Transverse colon (tissue), 4 donors: ENCODE results near the gene PLOD2. TPM values are rescaled to one million over a fixed set of nuclear protein-coding genes. Genes with fewer than 3 reads are reported as not detected.
"Not testable (repeated sequence)": the region's sequence is repeated elsewhere in the genome, so short reads cannot be mapped to it uniquely, and the experiment has no call there.

ENCODE experiments used
- DNase-seq: peaks from one replicate; pipeline ENCODE4 v3.0.0-alpha.2; 2019
- H3K27ac ChIP-seq, 4 donors: fragments of 200-600 bp; sonication (generic); 2 replicates each; pipeline ENCODE4 v1.5.1; 2016 to 2018; ENCODE audit warnings: inconsistent platforms in 4 of 4
- H3K27me3 ChIP-seq: fragments of 200-600 bp; sonication (generic); 2 replicates; pipeline ENCODE4 v1.5.1; 2017; ENCODE audit warnings: inconsistent platforms
- H3K36me3 ChIP-seq, 4 donors: fragments of 200-600 bp; sonication (generic); 2 replicates each; pipeline ENCODE4 v1.5.1; 2017 to 2019; ENCODE audit warnings: inconsistent platforms in 4 of 4
- H3K4me1 ChIP-seq, 4 donors: fragments of 200-600 bp; sonication (generic); 2 replicates each; pipeline ENCODE4 v1.5.1; 2017 to 2020; ENCODE audit warnings: inconsistent platforms in 4 of 4
- H3K4me3 ChIP-seq, 4 donors: fragments of 200-600 bp; sonication (generic); 1 replicate in 1 of 4; 2 replicates in 3 of 4; pipeline versions ENCODE4 v1.5.1 to v1.6.1; 2017 to 2019; ENCODE audit warnings: inconsistent platforms in 4 of 4
- H3K9me3 ChIP-seq, 2 donors: fragments of 200-600 bp; sonication (generic); 2 replicates each; pipeline ENCODE4 v1.5.1; 2017 to 2019; ENCODE audit warnings: inconsistent platforms in 2 of 2
- EP300 ChIP-seq: sonication (generic); formaldehyde crosslinking; IDR thresholded peaks from one replicate; pipeline ENCODE4 v1.6.1; 2017; ENCODE audit warnings: antibody characterized with exemption, low read depth
- POLR2A ChIP-seq: fragments of 450-650 bp; IDR thresholded peaks from one replicate; pipeline ENCODE4 v1.6.1; 2016; ENCODE audit warnings: antibody characterized with exemption, mild to moderate bottlenecking, moderate library complexity
- POLR2AphosphoS5 ChIP-seq, 3 donors: sonication (generic); formaldehyde crosslinking; IDR thresholded peaks; one replicate each; pipeline ENCODE4 v1.6.1; 2016; ENCODE audit warnings: antibody characterized with exemption in 3 of 3
- WGBS, 2 donors: methylation state at CpG; one replicate each; pipeline ENCODE4 v1.1.5; 2018; ENCODE audit warnings: low coverage in 1 of 2; 5-methylcytosine and 5-hydroxymethylcytosine counted together
- in situ Hi-C, 4 donors: fragments of 200-750 bp; cut with MboI; loops; one replicate each; pipeline versions ENCODE4 v1.15.0 to v1.15.1; 2017; ENCODE audit warnings: low sequenced_read_pairs in 3 of 4, low pct_ligation_motif_present in 1 of 4, low pct_unique_long_range_greater_than_20kb in 1 of 4
- intact Hi-C: fragments of 100-400 bp; cut with DNase I; formaldehyde crosslinking; loops from one replicate; pipeline ENCODE4 v1.15.1; 2023; ENCODE audit warnings: low total_unique reads
- total RNA-seq, 4 donors: library from RNA; depleted of rRNA; stranded (reverse); fragments of >200 nt; gene quantifications; one replicate each; pipeline ENCODE4 v1.1.0, GENCODE V29; 2016
- TF ChIP-seq, protein P1 (sequence below), 5 experiments: fragments of 200-600 bp in 3 of 5; fragments of 450-650 bp in 2 of 5; sonication (generic) in 3 of 5; IDR thresholded peaks; 1 replicate in 2 of 5; 2 replicates in 3 of 5; pipeline ENCODE4 v1.5.1; 2016 to 2017; ENCODE audit warnings: antibody characterized with exemption in 5 of 5, inconsistent platforms in 3 of 5, mild to moderate bottlenecking in 2 of 5, moderate library complexity in 1 of 5

PLOD2 gene
- total RNA-seq, 4 donors from 2014 or later, result 18.9 to 178 (median 92.0) TPM

DNA sequence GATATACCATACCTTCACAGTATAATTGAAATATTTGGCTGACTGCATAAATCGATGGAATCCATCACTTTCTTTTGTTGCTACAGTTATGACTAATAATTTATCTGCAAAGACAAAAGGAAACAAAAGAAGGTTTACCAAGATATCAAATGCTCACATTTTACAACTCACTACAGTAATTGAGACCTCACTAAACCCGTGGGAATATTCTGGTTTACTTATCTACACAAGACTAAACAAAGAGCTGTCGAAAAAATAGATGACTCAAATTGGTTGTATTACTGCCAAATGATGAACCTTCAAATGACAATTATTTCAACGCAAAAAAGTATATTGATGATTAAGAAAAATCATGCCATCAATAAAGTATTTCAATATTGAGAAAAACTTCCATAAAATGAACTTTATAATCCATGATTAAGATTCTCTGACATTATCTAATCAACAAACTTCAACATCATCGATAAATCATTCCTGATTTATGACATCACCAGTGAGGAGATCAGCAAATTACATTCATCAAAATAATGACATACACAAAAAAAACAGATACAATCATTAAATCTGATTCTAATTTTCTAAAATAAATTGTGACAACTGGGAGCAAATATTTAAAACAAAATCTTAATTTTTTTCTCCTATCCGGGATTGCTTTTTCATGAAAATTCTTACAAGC is 36.7 kb downstream of the PLOD2 start:
- no peak for DNase-seq
- TF ChIP-seq POLR2A, result no peak
- TF ChIP-seq POLR2AphosphoS5 (IDR thresholded peaks at IDR 0.05), result no peak
- TF ChIP-seq EP300, result no peak
- TF ChIP-seq, protein P1, sequence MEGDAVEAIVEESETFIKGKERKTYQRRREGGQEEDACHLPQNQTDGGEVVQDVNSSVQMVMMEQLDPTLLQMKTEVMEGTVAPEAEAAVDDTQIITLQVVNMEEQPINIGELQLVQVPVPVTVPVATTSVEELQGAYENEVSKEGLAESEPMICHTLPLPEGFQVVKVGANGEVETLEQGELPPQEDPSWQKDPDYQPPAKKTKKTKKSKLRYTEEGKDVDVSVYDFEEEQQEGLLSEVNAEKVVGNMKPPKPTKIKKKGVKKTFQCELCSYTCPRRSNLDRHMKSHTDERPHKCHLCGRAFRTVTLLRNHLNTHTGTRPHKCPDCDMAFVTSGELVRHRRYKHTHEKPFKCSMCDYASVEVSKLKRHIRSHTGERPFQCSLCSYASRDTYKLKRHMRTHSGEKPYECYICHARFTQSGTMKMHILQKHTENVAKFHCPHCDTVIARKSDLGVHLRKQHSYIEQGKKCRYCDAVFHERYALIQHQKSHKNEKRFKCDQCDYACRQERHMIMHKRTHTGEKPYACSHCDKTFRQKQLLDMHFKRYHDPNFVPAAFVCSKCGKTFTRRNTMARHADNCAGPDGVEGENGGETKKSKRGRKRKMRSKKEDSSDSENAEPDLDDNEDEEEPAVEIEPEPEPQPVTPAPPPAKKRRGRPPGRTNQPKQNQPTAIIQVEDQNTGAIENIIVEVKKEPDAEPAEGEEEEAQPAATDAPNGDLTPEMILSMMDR (IDR thresholded peaks at IDR 0.05), result no peak
- Histone ChIP-seq H3K27me3 (no peaks in the 10 kb centered on the region), H3K36me3 (peaks cover 0 to 6% (median 0%) of the 10 kb centered on the region in 4 donors), H3K27ac (no peak overlapping the region), H3K4me3 (no peak overlapping the region), H3K4me1 (peaks cover 0 to 12% (median 7%) of the 10 kb centered on the region in 4 donors), H3K9me3 (no peaks in the 10 kb centered on the region)
- intact Hi-C loops, result no loop called here
- in situ Hi-C loops, result no loop called here
- 67 to 68% methylated on average over 6 of the region's 6 CpGs for WGBS, 2 donors

- Histone ChIP-seq H3K27me3 (no peaks in the 10 kb centered on the region), H3K9me3 (no peaks in the 10 kb centered on the region), H3K4me1 (no peaks in the 10 kb centered on the region), H3K4me3 (no peak overlapping the region), H3K27ac (no peak overlapping the region), H3K36me3 (peaks cover 0 to 6% (median 0%) of the 10 kb centered on the region in 4 donors)
- TF ChIP-seq POLR2AphosphoS5 (IDR thresholded peaks at IDR 0.05), result no peak
- TF ChIP-seq EP300, result no peak
- TF ChIP-seq POLR2A, result no peak
- DNase-seq, result no peak
- intact Hi-C loops (no loop called here), in situ Hi-C loops (no loop called here)
- 88 to 93% methylated on average over 2 of the region's 2 CpGs for WGBS, 2 donors
These were observed 43.3 kb downstream of the PLOD2 start for GRCh38 chr3:146117406-146118285.

DNA sequence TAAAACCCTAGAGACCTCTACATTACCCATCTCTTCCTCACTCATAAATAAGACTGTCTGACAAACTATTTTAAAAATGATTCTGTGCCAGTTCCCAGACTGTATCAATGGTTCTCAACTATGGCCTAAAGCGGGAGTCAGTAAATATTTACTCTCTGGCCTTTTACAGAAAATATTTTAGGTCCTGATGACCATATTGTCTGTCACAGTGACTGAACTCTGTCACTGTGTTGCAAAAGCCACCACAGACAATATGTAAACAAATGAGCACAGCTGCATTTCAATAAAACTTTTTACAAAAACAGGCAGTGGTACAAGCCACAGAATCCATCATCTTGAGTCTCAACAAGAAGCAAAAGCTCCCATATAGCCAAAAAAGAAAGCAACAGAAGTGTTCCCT is 45.4 kb downstream of the PLOD2 start:
- Histone ChIP-seq H3K27ac (no peak overlapping the region), H3K36me3 (peaks cover 0 to under 1% (median 0%) of the 10 kb centered on the region in 4 donors), H3K27me3 (no peaks in the 10 kb centered on the region), H3K4me1 (no peaks in the 10 kb centered on the region), H3K9me3 (no peaks in the 10 kb centered on the region), H3K4me3 (no peak overlapping the region)
- in situ Hi-C loops, result no loop called here
- no peak for DNase-seq
- 71 to 86% methylated on average over 1 of the region's 1 CpG for WGBS, 2 donors
- TF ChIP-seq, protein P1 (IDR thresholded peaks at IDR 0.05), result no peak
- TF ChIP-seq POLR2AphosphoS5 (IDR thresholded peaks at IDR 0.05), result no peak
- no peak for TF ChIP-seq EP300
- no peak for TF ChIP-seq POLR2A
- intact Hi-C loops, result no loop called here

DNA sequence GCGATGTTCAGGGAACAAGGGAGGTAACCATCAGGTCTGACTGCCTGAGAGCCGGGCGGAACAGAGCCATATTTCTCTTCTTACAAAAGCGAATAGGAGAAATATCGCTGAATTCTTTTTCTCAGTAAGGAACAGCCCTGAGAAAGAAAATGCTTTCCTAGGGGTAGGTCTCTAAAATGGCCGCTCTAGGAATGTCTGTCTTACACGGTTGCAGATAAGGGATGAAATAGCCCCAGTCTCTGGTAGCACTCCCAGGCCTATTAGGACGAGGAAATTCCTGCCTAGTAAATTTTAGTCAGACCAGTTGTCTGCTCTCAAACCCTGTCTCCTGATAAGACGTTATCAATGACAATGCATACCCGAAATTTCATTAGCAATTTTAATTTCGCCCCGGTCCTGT is 47.2 kb downstream of the PLOD2 start:
- DNase-seq, in situ Hi-C loops, intact Hi-C loops, H3K36me3 ChIP-seq, H3K27ac ChIP-seq, H3K4me1 ChIP-seq, H3K4me3 ChIP-seq, H3K9me3 ChIP-seq, H3K27me3 ChIP-seq: not testable (repeated sequence)
- WGBS, 2 donors, result 86 to 94% methylated on average over 12 of the region's 12 CpGs

DNA sequence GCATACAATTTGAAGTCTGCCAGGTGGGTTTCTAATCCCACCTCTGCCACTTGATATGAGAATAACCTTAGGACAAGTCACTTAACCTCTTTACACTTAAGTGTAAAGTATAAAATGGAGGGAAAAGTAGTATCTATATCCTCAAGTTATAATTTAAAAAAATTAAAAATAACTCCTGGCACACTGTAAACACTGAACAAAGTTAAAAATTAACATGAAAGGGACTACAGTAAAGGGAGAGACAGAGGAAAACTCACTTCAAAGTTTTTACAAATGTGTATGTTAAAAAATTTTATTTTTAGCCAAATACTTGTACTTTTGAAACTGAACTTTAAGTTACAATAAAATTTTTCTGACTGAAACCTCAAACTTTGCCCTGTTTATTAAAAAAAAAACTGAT is 49.6 kb downstream of the PLOD2 start:
- no peak for DNase-seq
- Histone ChIP-seq H3K27me3 (no peaks in the 10 kb centered on the region), H3K36me3 (peaks cover 0 to 5% (median under 1%) of the 10 kb centered on the region in 4 donors), H3K27ac (no peak overlapping the region), H3K4me1 (no peaks in the 10 kb centered on the region), H3K9me3 (no peaks in the 10 kb centered on the region), H3K4me3 (no peak overlapping the region)
- TF ChIP-seq POLR2AphosphoS5 (IDR thresholded peaks at IDR 0.05) (no peak), EP300 (no peak), POLR2A (no peak)
- TF ChIP-seq, protein P1 (IDR thresholded peaks at IDR 0.05), result no peak
- intact Hi-C loops, result no loop called here
- in situ Hi-C loops, result no loop called here
